HepG2 (cell line): ENCODE measurements around the gene POLE3. TPM values are rescaled to one million over a fixed set of nuclear protein-coding genes. Genes with fewer than 3 reads are reported as not detected.
A peak's percentile ranks its signal among the peaks of the same experiment; 100 is the strongest.

Experiments used
- AHR ChIP-seq: IDR thresholded peaks from 2 replicates; pipeline ENCODE4 v1.6.1; 2018; ENCODE audit warnings: missing genetic modification reagents, missing compliant biosample characterization
- BORCS8-MEF2B ChIP-seq: sonication (generic); formaldehyde crosslinking; IDR thresholded peaks from 2 replicates; pipeline ENCODE4 v1.8.0; 2022; ENCODE audit warnings: mild to moderate bottlenecking, missing genetic modification reagents
- FOXA1 ChIP-seq, 2 experiments: fragments of 450-650 bp in 1 of 2; sonication (generic) in 1 of 2; formaldehyde crosslinking in 1 of 2; IDR thresholded peaks; 2 replicates each; pipeline versions ENCODE4 v1.4.0 to v1.6.1; 2016 to 2020; ENCODE audit warnings: missing genetic modification reagents in 1 of 2
- GTF3A ChIP-seq: sonication (generic); formaldehyde crosslinking; conservative IDR thresholded peaks from 2 replicates; pipeline ENCODE4 v1.4.0; 2020; ENCODE audit warnings: mild to moderate bottlenecking, missing genetic modification reagents
- HMG20B ChIP-seq: conservative IDR thresholded peaks from 2 replicates; pipeline ENCODE4 v1.6.1; 2016; ENCODE audit warnings: missing genetic modification reagents, missing compliant biosample characterization
- HMGXB4 ChIP-seq, 2 experiments: sonication (generic) in 1 of 2; formaldehyde crosslinking in 1 of 2; IDR thresholded peaks; 2 replicates each; pipeline versions ENCODE4 v1.4.0 to v1.6.1; 2018 to 2020; ENCODE audit warnings: missing genetic modification reagents in 2 of 2, borderline replicate concordance in 1 of 2, low read depth in 1 of 2, mild to moderate bottlenecking in 1 of 2, missing biosample characterization in 1 of 2
- KDM3A ChIP-seq: IDR thresholded peaks from 2 replicates; pipeline ENCODE4 v1.6.1; 2018; ENCODE audit warnings: low read depth, missing compliant biosample characterization
- LBX2 ChIP-seq: sonication (generic); formaldehyde crosslinking; IDR thresholded peaks from 2 replicates; pipeline ENCODE4 v1.5.0; 2020; ENCODE audit warnings: missing genetic modification reagents, mild to moderate bottlenecking, borderline replicate concordance
- MEIS2 ChIP-seq: sonication (generic); formaldehyde crosslinking; IDR thresholded peaks from 2 replicates; pipeline ENCODE4 v1.9.0; 2021; ENCODE audit warnings: mild to moderate bottlenecking, missing genetic modification reagents
- NR2F6 ChIP-seq, 2 experiments: IDR thresholded peaks; 2 replicates each; pipeline ENCODE4 v1.6.1; 2016; ENCODE audit warnings: antibody characterized with exemption in 1 of 2, mild to moderate bottlenecking in 1 of 2
- PRMT3 ChIP-seq: sonication (generic); formaldehyde crosslinking; IDR thresholded peaks from 2 replicates; pipeline ENCODE4 v1.8.1; 2022; ENCODE audit warnings: low read depth, mild to moderate bottlenecking, moderate library complexity, missing genetic modification reagents, borderline replicate concordance
- SP140L ChIP-seq: sonication (generic); formaldehyde crosslinking; IDR thresholded peaks from 2 replicates; pipeline ENCODE4 v1.4.0; 2020; ENCODE audit warnings: missing genetic modification reagents, borderline replicate concordance
- TBX2 ChIP-seq: sonication (generic); formaldehyde crosslinking; IDR thresholded peaks from 2 replicates; pipeline ENCODE4 v1.5.0; 2020; ENCODE audit warnings: missing genetic modification reagents, mild to moderate bottlenecking, borderline replicate concordance
- ZBTB26 ChIP-seq: IDR thresholded peaks from 2 replicates; pipeline ENCODE4 v1.6.1; 2016; ENCODE audit warnings: missing compliant biosample characterization, missing genetic modification reagents, borderline replicate concordance
- ZBTB33 ChIP-seq: sonication (generic); formaldehyde crosslinking; IDR thresholded peaks from 2 replicates; pipeline ENCODE4 v1.4.0; 2020; ENCODE audit warnings: missing genetic modification reagents
- ZNF501 ChIP-seq: sonication (generic); formaldehyde crosslinking; IDR thresholded peaks from 2 replicates; pipeline ENCODE4 v1.5.1; 2020; ENCODE audit warnings: mild to moderate bottlenecking, moderate library complexity, missing genetic modification reagents
- ZNF761 ChIP-seq: sonication (generic); formaldehyde crosslinking; conservative IDR thresholded peaks from 2 replicates; pipeline ENCODE4 v1.4.0; 2020; ENCODE audit warnings: mild to moderate bottlenecking, missing genetic modification reagents
- ZNF800 ChIP-seq: sonication (generic); formaldehyde crosslinking; IDR thresholded peaks from 2 replicates; pipeline ENCODE4 v1.4.0; 2020; ENCODE audit warnings: missing genetic modification reagents
- polyA plus RNA-seq, 8 experiments: library from polyadenylated mRNA; depleted of rRNA in 3 of 8; stranded (reverse) in 7 of 8; unstranded in 1 of 8; fragments of >200 nt; fragmentation: Illumina TruSeq in 4 of 8; extraction: Trizol in 4 of 8; gene quantifications; 2 replicates each; pipeline versions ENCODE4 v1.2.1 to v1.2.3, GENCODE V29; 2011 to 2016; ENCODE audit warnings: low read depth in 4 of 8, missing spikeins in 1 of 8, mixed read lengths in 1 of 8; ENCODE audit not compliant: insufficient read depth in 1 of 8
- total RNA-seq, 5 experiments: library from RNA; depleted of rRNA; stranded (reverse); fragments of >200 nt; fragmentation: Illumina TruSeq; extraction: Trizol; gene quantifications; 2 replicates each; pipeline ENCODE4 v1.2.3, GENCODE V29; 2016; ENCODE audit warnings: low read depth in 1 of 5

POLE3 gene
- total and polyA plus RNA-seq, 2 of the 13 experiments (the other 11 are each of a cell fraction or from before 2014, with no cell fraction given) = 36.0 to 77.2 TPM

- TF ChIP-seq PRMT3 = no peak
- TF ChIP-seq ZNF501 (CRISPR knock-in tag) = no peak
- no peak for TF ChIP-seq FOXA1 (IDR thresholded peaks at IDR 0.05)
- no peak for TF ChIP-seq FOXA1 (CRISPR knock-in tag; IDR thresholded peaks at IDR 0.05)
- TF ChIP-seq LBX2 = no peak
- TF ChIP-seq KDM3A (CRISPR knock-in tag) = no peak
- no peak for TF ChIP-seq TBX2 (CRISPR knock-in tag)
- TF ChIP-seq ZBTB33 (CRISPR knock-in tag) = no peak
- no peak for TF ChIP-seq ZNF800 (CRISPR knock-in tag)
- no peak for TF ChIP-seq HMGXB4 (CRISPR knock-in tag; IDR thresholded peaks at IDR 0.05; ENCODE audit: borderline replicate concordance in 1 of 2, low read depth in 1 of 2)
- no peak for TF ChIP-seq NR2F6 (IDR thresholded peaks at IDR 0.05)
- no peak for TF ChIP-seq NR2F6 (CRISPR knock-in tag; IDR thresholded peaks at IDR 0.05)
- TF ChIP-seq GTF3A (CRISPR knock-in tag) = no peak
- no peak for TF ChIP-seq AHR (CRISPR knock-in tag)
- no peak for TF ChIP-seq SP140L (CRISPR knock-in tag)
- TF ChIP-seq ZBTB26 (CRISPR knock-in tag) = 0 out of 2 replicates have a peak, but pooled peaks have one; percentile 51
- TF ChIP-seq ZNF761 (CRISPR knock-in tag) = no peak
- no peak for TF ChIP-seq MEIS2 (CRISPR knock-in tag)
- 0 out of 2 replicates have a peak, but pooled peaks have one; percentile 36 for TF ChIP-seq BORCS8-MEF2B (CRISPR knock-in tag)
- TF ChIP-seq HMG20B (CRISPR knock-in tag) = no peak
Measured at GRCh38 chr9:113368982-113369854, 41.3 kb downstream of the POLE3 start (continued).
